ENCODE data around the gene CCHCR1.

DNA sequence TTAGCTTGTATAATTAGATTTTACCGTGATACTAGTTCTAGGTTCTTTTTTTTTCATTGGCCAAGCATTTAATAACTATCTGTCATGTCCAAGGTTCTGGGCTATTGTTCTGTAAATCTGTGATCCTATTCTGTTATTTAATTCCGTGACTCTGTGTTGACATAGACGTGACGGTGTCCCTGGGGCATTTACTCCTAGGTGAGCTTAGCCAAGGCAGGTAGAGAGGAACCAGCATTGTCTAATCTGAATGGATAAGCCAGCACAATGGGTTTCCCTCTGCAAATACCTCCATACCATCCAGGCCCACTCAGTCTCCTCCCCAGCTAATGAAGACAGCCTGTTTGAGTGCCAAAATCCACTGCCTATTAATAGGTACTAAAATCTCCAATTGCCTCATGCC is 28.5 kb downstream of the CCHCR1 start:
- TF ChIP-seq, protein P1, sequence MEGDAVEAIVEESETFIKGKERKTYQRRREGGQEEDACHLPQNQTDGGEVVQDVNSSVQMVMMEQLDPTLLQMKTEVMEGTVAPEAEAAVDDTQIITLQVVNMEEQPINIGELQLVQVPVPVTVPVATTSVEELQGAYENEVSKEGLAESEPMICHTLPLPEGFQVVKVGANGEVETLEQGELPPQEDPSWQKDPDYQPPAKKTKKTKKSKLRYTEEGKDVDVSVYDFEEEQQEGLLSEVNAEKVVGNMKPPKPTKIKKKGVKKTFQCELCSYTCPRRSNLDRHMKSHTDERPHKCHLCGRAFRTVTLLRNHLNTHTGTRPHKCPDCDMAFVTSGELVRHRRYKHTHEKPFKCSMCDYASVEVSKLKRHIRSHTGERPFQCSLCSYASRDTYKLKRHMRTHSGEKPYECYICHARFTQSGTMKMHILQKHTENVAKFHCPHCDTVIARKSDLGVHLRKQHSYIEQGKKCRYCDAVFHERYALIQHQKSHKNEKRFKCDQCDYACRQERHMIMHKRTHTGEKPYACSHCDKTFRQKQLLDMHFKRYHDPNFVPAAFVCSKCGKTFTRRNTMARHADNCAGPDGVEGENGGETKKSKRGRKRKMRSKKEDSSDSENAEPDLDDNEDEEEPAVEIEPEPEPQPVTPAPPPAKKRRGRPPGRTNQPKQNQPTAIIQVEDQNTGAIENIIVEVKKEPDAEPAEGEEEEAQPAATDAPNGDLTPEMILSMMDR (IDR thresholded peaks at IDR 0.05; ENCODE audit: poor library complexity) = no peak
- TF ChIP-seq EZH2 (IDR thresholded peaks at IDR 0.05; ENCODE audit: borderline replicate concordance) (no peak), EZH2phosphoT487 (IDR thresholded peaks at IDR 0.05; ENCODE audit: low read depth, severe bottlenecking, unreplicated experiment) (no peak)

All from hepatocyte (in vitro differentiated cells).